H9 (cell line): ENCODE measurements around the gene SAFB. TPM values are rescaled to one million over a fixed set of nuclear protein-coding genes. Genes with fewer than 3 reads are reported as not detected.

Source experiments
- DNase-seq: peaks from one replicate; pipeline ENCODE4 v3.0.0-alpha.2; 2017
- H2AFZ ChIP-seq: one replicate; pipeline ENCODE4 v1.6.1; 2013; ENCODE audit warnings: mild to moderate bottlenecking, low read length, control low read depth, moderate library complexity
- H2AK5ac ChIP-seq: 2 replicates; pipeline ENCODE4 v1.6.1; 2013; ENCODE audit warnings: low read length, control low read depth, mixed read lengths; ENCODE audit not compliant: insufficient read length
- H2BK120ac ChIP-seq: one replicate; pipeline ENCODE4 v1.6.1; 2013; ENCODE audit warnings: low read depth, mild to moderate bottlenecking, low read length, control low read depth, inconsistent platforms; ENCODE audit not compliant: poor library complexity, severe bottlenecking
- H2BK12ac ChIP-seq: 2 replicates; pipeline ENCODE4 v1.6.1; 2013; ENCODE audit warnings: low read length, control low read depth, mixed read lengths, low read depth; ENCODE audit not compliant: insufficient read length
- H2BK15ac ChIP-seq: 2 replicates; pipeline ENCODE4 v1.6.1; 2013; ENCODE audit warnings: low read depth, low read length, control low read depth
- H2BK20ac ChIP-seq: one replicate; pipeline ENCODE4 v1.6.1; 2013; ENCODE audit warnings: low read depth, mild to moderate bottlenecking, low read length, control low read depth, inconsistent platforms; ENCODE audit not compliant: poor library complexity, severe bottlenecking
- H2BK5ac ChIP-seq: 2 replicates; pipeline ENCODE4 v1.6.1; 2013; ENCODE audit warnings: low read length, control low read depth, mixed read lengths; ENCODE audit not compliant: insufficient read length
- H3K14ac ChIP-seq: 2 replicates; pipeline ENCODE4 v1.6.1; 2013; ENCODE audit warnings: low read length, control low read depth; ENCODE audit not compliant: insufficient read depth
- H3K18ac ChIP-seq: 2 replicates; pipeline ENCODE4 v1.6.1; 2013; ENCODE audit warnings: low read depth, mild to moderate bottlenecking, mixed read lengths, low read length, control low read depth; ENCODE audit not compliant: insufficient read length
- H3K23ac ChIP-seq: 2 replicates; pipeline ENCODE4 v1.6.1; 2013; ENCODE audit warnings: low read length, control low read depth, mixed read lengths, low read depth; ENCODE audit not compliant: insufficient read length
- H3K23me2 ChIP-seq: 2 replicates; pipeline ENCODE4 v1.6.1; 2013; ENCODE audit warnings: low read depth, mild to moderate bottlenecking, mixed read lengths, low read length, control low read depth; ENCODE audit not compliant: insufficient read length, poor library complexity, severe bottlenecking
- H3K27ac ChIP-seq: 2 replicates; pipeline ENCODE4 v1.5.1; 2013; ENCODE audit warnings: low read length, control low read depth, mixed read lengths, low read depth; ENCODE audit not compliant: insufficient read length
- H3K27me3 ChIP-seq: 2 replicates; pipeline ENCODE4 v1.6.1; 2013; ENCODE audit warnings: low read length, control low read depth, inconsistent platforms; ENCODE audit not compliant: insufficient read depth
- H3K4ac ChIP-seq: 2 replicates; pipeline ENCODE4 v1.6.1; 2013; ENCODE audit warnings: low read depth, mild to moderate bottlenecking, control low read depth, inconsistent platforms, low read length, moderate library complexity
- H3K4me1 ChIP-seq: 2 replicates; pipeline ENCODE4 v1.6.1; 2013; ENCODE audit warnings: low read length, control low read depth, inconsistent platforms; ENCODE audit not compliant: insufficient read depth
- H3K4me2 ChIP-seq: 2 replicates; pipeline ENCODE4 v1.6.1; 2013; ENCODE audit warnings: low read length, control low read depth, mixed read lengths; ENCODE audit not compliant: insufficient read length, insufficient read depth
- H3K56ac ChIP-seq: 2 replicates; pipeline ENCODE4 v1.6.1; 2013; ENCODE audit warnings: low read depth, mild to moderate bottlenecking, mixed read lengths, low read length, control low read depth; ENCODE audit not compliant: insufficient read length
- H3K79me1 ChIP-seq: 2 replicates; pipeline ENCODE4 v1.6.1; 2013; ENCODE audit warnings: low read depth, mild to moderate bottlenecking, moderate library complexity, low read length, control low read depth, inconsistent platforms; ENCODE audit not compliant: insufficient read depth, poor library complexity, severe bottlenecking
- H3K79me2 ChIP-seq: 2 replicates; pipeline ENCODE4 v1.6.1; 2013; ENCODE audit warnings: low read length, control low read depth, inconsistent platforms; ENCODE audit not compliant: insufficient read depth
- H3K9ac ChIP-seq: 2 replicates; pipeline ENCODE4 v1.6.1; 2013; ENCODE audit warnings: low read length, control low read depth, mixed read lengths; ENCODE audit not compliant: insufficient read length; ENCODE audit errors: extremely low read depth
- H3K9me3 ChIP-seq: one replicate; pipeline ENCODE4 v1.6.1; 2013; ENCODE audit warnings: low read depth, low read length, inconsistent platforms; ENCODE audit not compliant: control insufficient read depth
- H3T11ph ChIP-seq: one replicate; pipeline ENCODE4 v1.6.1; 2013; ENCODE audit warnings: mild to moderate bottlenecking, low read length, control low read depth, inconsistent platforms
- H4K20me1 ChIP-seq: one replicate; pipeline ENCODE4 v1.6.1; 2013; ENCODE audit not compliant: control insufficient read depth, insufficient read length, insufficient read depth
- H4K5ac ChIP-seq: 2 replicates; pipeline ENCODE4 v1.6.1; 2013; ENCODE audit warnings: low read depth, mild to moderate bottlenecking, mixed read lengths, low read length, control low read depth; ENCODE audit not compliant: insufficient read length
- H4K8ac ChIP-seq: replicated peaks from 2 replicates; pipeline ENCODE4 v1.6.1; 2013; ENCODE audit warnings: low read length, control low read depth, mixed read lengths, low read depth; ENCODE audit not compliant: insufficient read length
- H4K91ac ChIP-seq: 2 replicates; pipeline ENCODE4 v1.6.1; 2013; ENCODE audit warnings: low read depth, mild to moderate bottlenecking, moderate library complexity, mixed read lengths, low read length, control low read depth; ENCODE audit not compliant: insufficient read length
- H3K27ac Mint-ChIP-seq, 3 experiments: 2 replicates in 2 of 3; 3 replicates in 1 of 3; pipeline ENCODE4 v1.8.0; 2020 to 2021; ENCODE audit warnings: mixed read lengths in 3 of 3, mild to moderate bottlenecking in 1 of 3, moderate library complexity in 1 of 3
- H3K27me3 Mint-ChIP-seq: 2 replicates; pipeline ENCODE4 v1.8.0; 2021; ENCODE audit warnings: low read depth, mild to moderate bottlenecking, moderate library complexity, mixed read lengths
- H3K36me3 Mint-ChIP-seq, 3 experiments: 2 replicates in 2 of 3; 3 replicates in 1 of 3; pipeline ENCODE4 v1.8.0; 2020 to 2021; ENCODE audit warnings: low read depth in 3 of 3, mixed read lengths in 3 of 3; ENCODE audit not compliant: insufficient read depth in 1 of 3
- H3K4me1 Mint-ChIP-seq, 2 experiments: 2 replicates each; pipeline ENCODE4 v1.8.0; 2020; ENCODE audit warnings: mixed read lengths in 2 of 2
- H3K4me3 Mint-ChIP-seq, 2 experiments: 2 replicates in 1 of 2; 3 replicates in 1 of 2; pipeline ENCODE4 v1.8.0; 2020 to 2021; ENCODE audit warnings: mild to moderate bottlenecking in 2 of 2, mixed read lengths in 2 of 2, moderate library complexity in 1 of 2
- H3K9me3 Mint-ChIP-seq, 2 experiments: 2 replicates in 1 of 2; 3 replicates in 1 of 2; pipeline ENCODE4 v1.8.0; 2020; ENCODE audit warnings: mild to moderate bottlenecking in 2 of 2, mixed read lengths in 2 of 2, moderate library complexity in 1 of 2
- CTCF ChIP-seq: fragments of 200-600 bp; sonication (generic); conservative IDR thresholded peaks from 3 replicates; pipeline ENCODE4 v1.8.0; 2021; ENCODE audit warnings: antibody characterized with exemption, mild to moderate bottlenecking
- WGBS: extraction: QIAGEN DNeasy Blood & Tissue Kit; methylation state at CpG from one replicate; pipeline ENCODE4 v1.1.7; 2013; ENCODE audit warnings: missing lambda C conversion rate, low lambda C conversion rate, mixed read lengths; ENCODE audit not compliant: insufficient read length; ENCODE audit errors: extremely low coverage; 5-methylcytosine and 5-hydroxymethylcytosine counted together
- total RNA-seq: library from RNA; stranded (reverse); gene quantifications from 2 replicates; pipeline ENCODE4 v1.2.1, GENCODE V29; 2021

The SAFB gene
- total RNA-seq, 1 experiment from 2014 or later, result 110 TPM

GRCh38 chr19:5711713-5712161, 88.9 kb downstream of the SAFB start:
- no peaks in the 10 kb centered on the region for H3K9me3 ChIP-seq
- H2BK20ac ChIP-seq, result no peak overlapping the region
- no peaks in the 10 kb centered on the region for H3K9me3 Mint-ChIP-seq
- no peak overlapping the region for H3K4me3 Mint-ChIP-seq
- H3K79me2 ChIP-seq, result peaks cover 8% of the 10 kb centered on the region; the same call in 1 of the 2 replicates
- no peak overlapping the region for H2BK15ac ChIP-seq
- no peak overlapping the region for H3K4ac ChIP-seq
- no peak overlapping the region for H3K23ac ChIP-seq
- peaks cover 34 to 72% (median 58%) of the 10 kb centered on the region in 3 experiments for H3K36me3 Mint-ChIP-seq
- no peak overlapping the region for H3K18ac ChIP-seq
- H3K79me1 ChIP-seq, result no peaks in the 10 kb centered on the region
- H3K4me2 ChIP-seq, result no peak overlapping the region
- no peak overlapping the region for H3T11ph ChIP-seq
- H2BK5ac ChIP-seq, result no peak overlapping the region
- no peak overlapping the region for H2BK120ac ChIP-seq
- no peak overlapping the region for H2AK5ac ChIP-seq
- H3K9ac ChIP-seq, result no peak overlapping the region
- H3K56ac ChIP-seq, result no peak overlapping the region
- H3K27ac Mint-ChIP-seq, result no peak overlapping the region; a peak in 1 of 7 replicates
- DNase-seq, result no peak
- H3K4me1 ChIP-seq, result no peaks in the 10 kb centered on the region
- H4K5ac ChIP-seq, result no peak overlapping the region
- no peak overlapping the region for H2BK12ac ChIP-seq
- peaks cover 2% of the 10 kb centered on the region for H3K23me2 ChIP-seq
- no peak overlapping the region for H3K14ac ChIP-seq
- WGBS, result no CpG with 5 or more reads among the region's 25 CpGs
- H3K27ac ChIP-seq, result no peak overlapping the region
- no peak overlapping the region for H4K91ac ChIP-seq
- H3K27me3 ChIP-seq, result no peaks in the 10 kb centered on the region
- TF ChIP-seq CTCF, result no peak
- no peaks in the 10 kb centered on the region for H3K27me3 Mint-ChIP-seq
- no peak overlapping the region for H2AFZ ChIP-seq
- no peaks in the 10 kb centered on the region for H4K20me1 ChIP-seq
- H3K4me1 Mint-ChIP-seq, result 0 out of 4 replicates have a peak, but pooled peaks cover 0 to 3% of the 10 kb centered on the region in 2 experiments
- H4K8ac ChIP-seq, result no peak overlapping the region
